Activated CD4-positive, alpha-beta T cell treated with anti-CD3 and anti-CD28 coated beads for 4 hours (primary cell): Measurements from ENCODE around the gene NHEJ1.

ENCODE experiments used
- DNase-seq, 2 donors: peaks; one replicate each; pipeline ENCODE4 v3.0.0-alpha.2; 2020

The NHEJ1 gene

DNA sequence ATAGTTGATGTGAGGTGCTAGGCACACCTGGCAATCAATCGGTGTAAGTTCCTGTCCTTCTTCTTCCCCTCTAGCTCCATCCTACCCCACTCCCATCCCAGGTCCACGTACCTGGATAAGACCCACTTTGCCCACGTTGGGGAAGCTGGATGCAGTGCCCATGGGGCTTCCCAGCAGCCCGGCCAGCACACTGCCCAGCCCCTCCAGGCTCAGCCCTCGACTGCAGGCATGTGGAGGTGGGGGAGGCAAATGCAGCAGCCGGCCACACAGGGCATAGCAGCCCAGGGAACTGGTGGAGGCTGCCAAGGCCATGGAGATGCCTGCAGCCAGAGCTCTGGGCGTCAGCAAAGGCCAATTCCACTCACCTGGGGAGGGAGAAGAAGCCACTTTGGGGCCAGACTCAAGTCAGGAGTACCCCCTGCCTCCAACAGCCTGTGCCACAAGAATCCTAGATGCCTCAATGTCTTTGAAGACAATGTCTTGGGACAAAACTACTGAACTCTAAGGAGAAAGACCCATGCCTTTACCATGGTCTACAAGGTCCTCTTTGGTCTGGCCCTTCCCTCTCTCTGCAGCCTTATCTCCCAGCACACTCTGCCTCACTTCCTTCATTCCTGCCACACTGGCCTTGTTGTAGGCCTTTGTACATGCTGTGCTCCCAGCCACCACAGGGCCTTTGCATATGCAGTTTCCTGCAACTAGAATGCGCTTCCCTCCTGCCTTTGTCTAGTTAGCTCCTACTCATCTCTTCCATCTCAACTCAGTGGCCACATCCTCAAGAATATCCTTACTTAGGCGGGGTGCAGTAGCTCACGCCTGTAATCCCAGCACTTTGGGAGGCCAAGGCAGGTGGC, 4.7 kb upstream of the NHEJ1 start:
- DNase-seq: no peak

DNA sequence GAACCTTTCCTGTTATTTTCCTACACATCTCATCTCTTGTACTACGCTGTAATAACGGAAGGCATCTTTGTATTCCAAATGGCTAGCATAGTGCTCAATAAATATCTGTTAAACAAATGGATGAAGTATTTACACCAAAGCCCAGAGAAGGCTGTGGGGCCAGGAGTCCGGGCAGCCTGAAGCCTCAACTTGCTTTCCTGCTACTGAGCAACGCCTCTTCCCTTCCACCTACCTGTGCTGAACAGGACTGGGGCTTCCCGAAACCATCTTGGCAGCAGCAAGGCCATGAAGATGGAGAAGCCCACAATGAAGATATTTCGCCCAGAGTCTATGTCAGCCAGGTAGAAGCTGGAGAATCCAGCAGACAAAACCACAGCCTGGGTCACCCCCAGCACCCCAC, 2.5 kb upstream of the NHEJ1 start:
- DNase-seq: no peak

DNA sequence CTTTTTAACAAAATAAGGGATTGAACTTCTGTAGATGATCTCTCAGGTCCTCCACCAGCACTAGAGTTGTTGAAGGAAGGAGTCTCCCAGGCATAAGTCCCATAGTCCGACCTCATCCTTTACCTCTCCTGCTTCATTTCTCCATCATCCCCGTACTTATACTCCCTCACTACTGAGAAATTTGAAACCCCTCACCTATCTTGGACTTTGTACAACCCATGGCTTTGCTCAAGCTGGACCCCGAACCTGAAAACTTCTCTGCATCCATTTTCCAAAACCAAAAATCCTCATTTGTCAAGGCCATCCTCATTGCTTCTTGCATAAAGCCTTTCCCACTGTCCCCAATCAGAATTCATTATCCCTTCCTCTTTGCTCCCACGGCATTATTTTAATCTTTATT, 482 bp upstream of the NHEJ1 start:
- DNase-seq: no peak

DNA sequence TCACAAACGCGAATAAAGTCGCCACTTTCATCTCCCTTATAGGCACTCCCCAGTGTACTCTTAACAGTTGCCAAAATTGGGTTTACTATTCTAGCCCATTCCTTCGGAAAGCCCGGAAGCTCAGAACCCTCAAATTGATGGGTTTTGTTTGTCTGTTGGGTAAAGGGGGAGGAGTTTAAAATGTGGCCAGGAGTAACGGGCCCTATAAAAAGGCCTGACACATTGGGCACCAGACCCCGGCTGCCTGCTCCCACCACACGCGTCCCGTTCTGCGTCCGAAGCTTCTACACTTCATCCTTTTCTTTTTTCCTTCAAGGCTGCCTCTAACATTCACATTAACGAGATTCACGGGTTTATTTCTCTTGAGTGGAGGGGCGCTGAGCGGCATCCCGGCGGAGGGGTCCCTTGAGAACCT, 837 bp downstream of the NHEJ1 start:
- DNase-seq: no peak

DNA sequence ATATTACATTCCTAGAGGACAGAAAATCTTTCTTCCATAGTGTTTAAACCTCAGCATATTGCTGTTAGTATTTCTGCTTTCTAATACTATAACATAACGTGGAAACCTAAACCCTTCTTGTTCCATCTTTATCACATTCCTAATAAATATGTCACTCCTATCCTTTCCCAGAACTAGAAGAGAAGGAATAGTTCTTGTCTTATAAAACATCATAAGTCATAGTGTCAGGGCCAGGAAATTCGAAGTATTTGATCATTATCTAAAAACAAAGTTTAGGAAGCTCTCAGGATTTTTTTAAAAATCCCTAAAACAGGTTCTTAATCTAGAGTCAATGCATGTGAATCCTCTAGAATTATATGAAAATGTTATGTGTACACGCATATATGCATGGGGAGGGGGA, 2.0 kb downstream of the NHEJ1 start:
- no peak for DNase-seq

DNA sequence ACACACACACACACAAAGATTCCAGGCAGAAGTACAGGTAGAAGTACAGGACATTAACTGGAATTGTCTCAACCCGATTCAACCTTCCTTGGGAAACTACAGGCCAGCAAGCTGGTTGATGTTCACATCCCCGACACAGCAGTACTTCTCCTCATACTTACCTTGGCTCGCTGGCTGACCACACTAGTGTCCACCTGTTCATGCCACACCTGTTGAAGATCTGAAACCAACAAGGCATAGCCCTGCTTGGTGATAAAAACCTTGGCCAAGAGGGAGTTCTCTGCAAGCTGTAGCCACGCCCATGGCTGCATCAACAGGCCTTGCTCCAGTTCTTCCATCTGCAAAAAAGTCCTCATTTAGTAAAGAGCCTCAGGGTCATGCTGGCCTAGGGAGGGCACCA, 2.6 kb downstream of the NHEJ1 start:
- no peak for DNase-seq

DNA sequence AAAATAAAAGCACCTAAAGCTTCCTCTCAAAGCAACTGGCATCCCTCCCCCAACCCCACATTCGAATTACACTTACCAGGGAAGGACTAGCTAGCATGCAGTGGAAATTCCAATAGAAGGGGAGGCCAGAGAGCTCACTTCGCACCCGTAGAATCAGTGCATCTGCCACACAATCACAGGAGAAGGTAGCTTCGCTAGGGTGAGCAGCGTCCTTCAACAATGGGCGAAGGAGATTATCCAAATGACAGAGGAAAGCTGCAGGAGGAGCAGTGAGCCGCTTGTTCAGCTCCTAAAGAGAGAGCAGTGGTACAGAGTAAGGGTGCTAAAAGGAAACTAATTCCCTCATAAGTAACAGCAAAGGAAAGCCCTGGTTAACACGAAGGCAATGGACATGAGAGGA, 3.2 kb downstream of the NHEJ1 start:
- no peak for DNase-seq

DNA sequence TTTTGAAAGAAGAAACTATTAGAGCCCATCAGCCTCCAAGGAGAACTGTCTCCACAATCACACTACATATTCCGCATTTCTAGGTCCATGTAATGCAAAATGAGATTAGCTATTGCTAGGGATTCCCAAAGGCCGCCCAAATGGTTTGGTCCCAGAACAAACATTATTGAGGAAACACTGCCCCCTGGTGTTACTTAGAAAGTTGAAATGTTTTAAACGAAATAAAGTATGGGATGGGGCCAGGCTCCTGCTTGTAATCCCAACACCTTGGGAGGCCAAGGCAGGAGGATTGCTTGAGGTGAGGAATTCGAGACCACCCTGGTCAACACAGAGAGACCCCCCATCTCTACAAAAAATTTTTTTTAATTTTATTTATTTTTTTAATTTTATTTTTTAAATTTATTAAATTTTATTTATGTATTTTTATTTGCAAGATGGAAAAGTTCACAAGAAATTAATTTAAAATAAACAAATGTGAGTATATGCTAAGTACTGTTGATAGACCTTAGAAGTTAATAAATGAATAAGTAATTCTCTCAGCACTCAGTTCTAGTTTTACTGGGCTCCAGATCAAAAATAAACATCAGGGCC, 5.5 kb downstream of the NHEJ1 start:
- peak; percentile 32 to 43 for DNase-seq

DNA sequence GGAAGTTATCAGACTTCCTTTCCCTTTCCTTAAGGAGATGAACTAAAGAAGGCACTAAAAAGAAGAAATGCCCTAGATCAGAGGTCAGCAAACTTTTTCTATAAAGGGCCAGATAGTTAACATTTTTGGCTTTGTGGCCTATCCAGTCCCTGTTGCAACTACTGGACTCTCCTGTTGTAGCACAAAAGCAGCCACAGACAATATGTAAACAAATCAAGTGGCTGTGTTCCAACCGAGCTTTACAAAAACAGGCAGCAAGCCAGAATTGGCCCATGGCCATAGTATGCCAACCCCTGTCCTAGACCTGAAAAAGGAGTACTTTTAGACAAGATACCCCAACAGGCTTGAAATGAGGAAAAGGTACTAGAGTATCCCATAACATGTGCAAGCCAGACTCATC, 10.9 kb downstream of the NHEJ1 start:
- no peak for DNase-seq

DNA sequence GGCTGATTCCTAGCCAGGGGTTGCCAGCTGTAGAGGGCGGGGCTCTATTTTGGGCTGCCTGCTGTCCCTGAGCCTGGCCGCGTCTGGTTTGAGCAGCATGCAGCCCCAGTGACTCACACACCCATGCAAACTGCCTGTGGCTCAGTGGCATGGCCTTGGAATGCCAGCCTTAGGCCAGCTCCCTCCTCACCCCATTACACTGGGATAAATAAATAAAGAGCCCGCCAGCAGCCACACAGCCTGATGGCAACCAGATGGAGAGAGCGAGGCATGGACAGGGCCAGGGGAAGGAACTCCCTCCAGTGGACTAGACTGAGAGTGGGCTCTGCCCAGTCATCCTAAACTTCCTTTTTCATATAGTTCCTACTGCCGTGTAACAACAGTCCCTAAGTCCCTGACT, 18.3 kb downstream of the NHEJ1 start:
- no peak for DNase-seq

DNA sequence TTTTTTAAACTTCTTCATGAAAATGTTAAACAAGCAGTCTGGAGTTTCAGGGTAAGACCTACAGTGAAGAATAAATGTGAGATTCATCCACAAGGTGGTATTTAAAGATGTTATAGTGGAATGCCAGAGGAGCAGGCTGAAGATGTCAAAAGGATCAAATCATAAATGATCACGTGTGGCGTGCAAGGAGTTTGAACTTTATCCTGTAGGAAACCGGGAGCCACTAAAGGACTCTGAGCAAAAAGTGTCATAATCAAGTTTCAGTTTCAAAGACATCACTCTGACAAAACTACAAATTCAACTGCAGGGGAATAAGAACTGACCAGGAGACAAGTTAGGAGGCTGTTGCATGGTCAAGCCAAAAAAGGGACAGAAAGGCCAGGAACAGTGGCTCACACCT, 19.9 kb downstream of the NHEJ1 start:
- DNase-seq: no peak

DNA sequence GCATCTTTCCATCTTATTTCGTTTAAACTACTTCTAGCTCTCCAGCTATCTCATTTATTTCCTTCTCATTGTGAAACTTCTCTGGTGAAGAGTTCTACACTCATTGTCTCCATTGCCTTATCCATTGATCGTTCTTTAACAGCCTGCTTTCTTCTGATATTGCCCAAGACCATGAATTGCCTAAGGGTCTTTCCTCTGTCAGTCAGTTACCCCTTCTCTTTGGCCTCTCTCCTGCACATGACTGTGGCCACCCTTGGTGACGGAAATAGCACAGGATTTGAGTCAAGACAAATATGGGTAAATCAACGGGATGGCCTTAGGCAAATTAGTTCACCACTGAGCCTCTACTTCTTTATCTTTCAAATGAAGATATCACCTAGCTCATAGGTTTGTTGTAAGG, 26.6 kb downstream of the NHEJ1 start:
- DNase-seq: no peak

DNA sequence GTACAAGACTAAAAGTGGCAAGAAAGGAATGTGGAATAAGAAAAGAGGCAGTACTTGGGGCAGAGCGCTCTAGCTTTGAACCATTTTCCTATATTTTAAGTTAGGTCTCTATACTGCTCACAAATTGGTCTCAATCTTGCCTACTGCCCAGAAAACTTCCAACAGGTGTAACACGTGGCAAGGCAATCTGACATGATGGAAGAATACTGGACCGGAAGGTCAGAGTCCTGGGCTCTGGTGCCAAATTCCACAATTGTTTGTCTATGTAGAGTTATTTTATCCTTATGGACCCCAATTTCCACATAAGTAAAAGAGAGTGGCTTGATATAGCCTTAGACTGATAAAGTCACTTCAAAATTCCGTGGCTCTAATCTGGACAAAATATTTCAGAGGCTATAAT, 28.9 kb downstream of the NHEJ1 start:
- DNase-seq: no peak

DNA sequence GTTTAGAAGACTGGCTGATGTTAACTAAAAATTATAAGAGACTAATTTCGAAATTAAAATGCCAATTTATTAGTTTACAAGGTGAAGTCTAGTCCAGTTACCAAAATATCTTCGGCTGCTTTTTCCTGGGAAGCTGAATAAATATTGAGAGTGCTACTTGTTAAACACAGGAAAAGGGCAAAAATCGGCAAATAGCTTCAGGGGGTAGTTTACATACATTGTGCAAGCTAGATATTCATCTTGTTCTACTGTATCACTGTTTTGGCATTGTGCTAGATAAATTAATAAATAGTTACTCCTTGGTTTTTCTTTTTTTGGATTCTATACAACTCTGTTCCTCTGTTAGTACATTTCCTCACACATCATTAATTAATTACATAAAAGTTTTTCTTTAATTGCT, 29.3 kb downstream of the NHEJ1 start:
- DNase-seq: no peak

DNA sequence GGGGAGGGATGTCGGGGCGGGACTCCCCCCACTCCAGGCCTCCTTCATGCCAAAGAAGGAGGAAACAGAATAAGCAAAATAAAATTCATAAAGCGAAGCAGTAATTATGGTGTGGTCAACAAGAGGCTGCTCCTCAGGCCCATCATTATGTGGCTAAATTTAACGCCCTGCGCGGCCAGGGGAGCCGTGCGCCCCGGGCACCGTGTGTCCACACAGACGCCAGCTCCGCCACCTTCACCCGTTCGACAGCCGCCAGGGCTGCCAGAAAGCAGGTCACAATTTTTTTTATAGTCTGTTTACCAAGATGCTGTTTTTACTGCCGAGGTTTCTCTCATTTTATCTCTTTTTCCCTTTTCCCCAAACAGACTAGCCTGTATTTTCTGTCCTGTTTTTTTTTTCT, 31.0 kb downstream of the NHEJ1 start:
- DNase-seq: no peak

DNA sequence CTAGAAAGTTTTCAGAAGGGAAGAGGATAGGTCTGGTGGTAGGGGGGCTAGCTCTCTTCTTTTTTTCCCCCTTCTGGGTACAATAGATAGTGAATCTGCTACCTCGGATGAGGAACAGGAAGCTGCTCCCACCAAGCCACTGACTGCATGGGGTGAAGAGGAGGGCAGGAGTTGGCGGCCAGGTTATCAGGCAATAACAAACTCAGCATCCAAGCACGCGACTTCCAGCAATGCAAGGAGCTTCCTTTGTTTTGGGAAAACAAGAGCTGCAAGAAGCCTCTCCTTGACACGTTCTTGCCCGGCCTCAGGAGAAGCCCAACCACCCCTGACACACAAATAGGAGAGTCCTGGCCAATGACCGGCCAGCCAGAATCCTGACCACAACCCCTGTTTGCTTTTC, 32.2 kb downstream of the NHEJ1 start:
- no peak for DNase-seq

DNA sequence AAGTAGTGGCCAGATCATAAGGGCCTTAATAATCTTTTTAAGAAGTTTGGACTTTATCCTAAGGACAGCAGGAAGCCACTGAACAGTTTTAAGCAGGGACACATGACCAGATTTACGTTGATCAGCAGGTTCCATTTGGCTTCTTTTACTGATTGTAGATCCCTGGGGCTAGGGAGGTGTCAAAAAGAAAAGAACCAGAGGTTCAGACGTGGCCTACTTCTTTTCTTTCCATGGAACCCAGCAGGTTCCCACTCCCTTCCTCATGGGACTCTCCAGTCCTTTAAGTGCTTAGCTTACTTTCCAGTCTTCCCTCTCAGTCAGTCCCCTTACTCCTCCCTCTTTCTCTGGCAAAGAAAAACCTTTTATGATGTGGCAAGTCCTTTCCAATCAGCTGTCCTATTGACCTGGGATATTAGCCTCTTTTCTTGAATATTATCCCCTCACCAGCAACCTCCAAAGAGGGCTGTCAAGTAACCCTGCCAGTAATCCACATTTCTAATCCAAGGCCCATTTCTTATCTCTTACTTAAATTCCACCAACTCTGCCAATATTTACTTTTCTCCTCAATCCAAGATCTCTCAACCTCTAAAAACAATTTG, 33.5 kb downstream of the NHEJ1 start:
- no peak for DNase-seq

DNA sequence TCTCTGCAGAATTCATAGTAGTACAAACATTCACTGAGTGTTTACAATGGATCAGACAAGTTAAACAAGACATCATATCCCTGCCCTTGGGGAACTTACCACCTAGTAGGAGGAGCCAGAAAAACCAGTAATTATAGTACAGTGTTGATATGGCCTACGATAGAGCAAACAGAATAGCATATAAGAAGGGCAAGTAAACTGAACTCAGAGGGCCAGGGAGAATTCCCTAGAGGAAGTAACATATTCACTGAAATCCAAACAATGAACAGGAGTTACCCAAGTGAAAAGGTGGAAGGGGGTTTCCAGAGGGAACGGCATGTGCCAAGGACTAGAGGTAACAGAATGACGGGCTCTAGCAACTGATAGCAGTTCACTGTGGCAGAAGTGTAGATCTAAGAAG, 34.1 kb downstream of the NHEJ1 start:
- DNase-seq: no peak

DNA sequence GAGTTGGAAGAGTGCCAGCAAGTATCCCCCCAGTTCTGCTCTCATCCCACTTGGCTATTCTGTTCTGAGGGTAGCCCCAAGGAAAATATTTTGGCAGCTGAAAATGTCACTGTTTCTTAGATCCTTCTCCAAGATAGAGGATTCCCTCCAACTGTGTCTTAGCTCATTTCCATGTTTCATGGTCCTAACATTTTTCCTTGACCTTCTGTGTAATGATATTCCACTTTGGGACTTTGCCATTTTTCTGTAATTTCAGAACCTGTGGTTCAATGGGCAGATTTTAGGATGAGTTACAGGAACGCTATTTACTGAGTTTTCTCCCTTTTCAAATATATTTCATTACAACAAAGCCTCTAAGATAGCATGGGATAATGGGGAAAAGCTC, 34.7 kb downstream of the NHEJ1 start:
- DNase-seq: no peak

DNA sequence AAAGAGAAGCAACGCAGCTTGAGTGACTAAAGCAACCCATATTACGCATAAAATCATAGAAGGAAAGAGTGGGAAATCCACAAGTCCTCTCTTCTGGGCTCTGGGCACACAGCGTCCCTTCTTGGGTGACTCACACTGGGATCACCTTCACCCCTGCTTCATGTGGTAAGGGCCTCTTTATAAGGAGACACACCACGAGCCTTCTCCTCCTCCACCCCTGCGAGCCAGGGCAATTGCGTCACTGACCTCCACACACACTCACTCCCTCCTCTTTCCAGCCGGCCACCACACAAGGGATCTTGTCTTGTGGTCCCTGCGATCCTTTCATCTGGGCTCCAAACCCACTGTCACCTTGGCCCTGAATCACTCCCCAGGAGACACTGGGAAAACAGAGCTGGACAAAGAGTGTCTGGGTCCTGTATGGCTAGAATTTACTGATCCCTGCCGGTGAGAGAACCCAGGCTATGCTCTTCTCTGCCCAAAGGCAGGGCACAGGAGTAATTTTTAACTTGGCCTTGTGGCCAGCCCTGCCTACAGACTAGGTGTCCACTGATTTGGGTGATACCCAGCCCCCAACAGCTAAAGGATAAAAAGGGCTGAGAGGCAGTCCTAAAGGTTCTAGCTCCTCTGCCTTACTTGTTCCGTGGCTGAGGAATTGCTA, 35.3 kb downstream of the NHEJ1 start:
- DNase-seq: no peak

DNA sequence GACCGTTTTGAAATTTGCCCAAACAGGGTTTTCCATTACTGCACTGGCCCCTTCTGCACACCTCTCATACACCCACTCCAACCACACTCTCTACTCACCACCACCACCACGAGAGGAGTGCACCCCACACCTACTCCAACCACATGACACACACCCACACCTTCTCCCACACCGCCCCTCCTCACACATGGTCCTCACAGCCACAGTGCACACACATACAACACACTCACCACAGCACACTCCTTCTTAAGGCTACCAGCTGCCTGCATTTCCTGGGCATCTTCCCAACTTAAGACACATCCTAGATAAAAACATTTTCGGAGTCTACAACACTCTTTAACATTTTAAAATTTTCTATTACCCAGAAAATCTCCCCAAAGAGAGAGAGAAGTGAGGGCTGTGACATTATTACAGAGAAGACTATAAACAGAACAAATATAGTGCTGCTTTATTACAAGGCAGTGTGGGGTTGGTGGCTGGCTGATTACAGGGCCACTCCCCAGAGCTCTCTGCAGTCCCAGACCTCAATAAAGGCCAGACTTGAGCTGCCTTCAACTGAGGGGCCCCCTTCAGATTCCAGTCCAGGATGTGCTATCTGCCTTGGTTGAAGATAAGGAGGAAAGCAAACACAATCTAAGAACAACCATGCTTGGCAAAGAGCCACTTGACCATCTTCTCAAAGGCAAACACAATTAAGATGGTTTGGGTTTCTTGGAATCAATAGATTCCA, 36.1 kb downstream of the NHEJ1 start:
- peak; percentile 1 to 16 for DNase-seq

DNA sequence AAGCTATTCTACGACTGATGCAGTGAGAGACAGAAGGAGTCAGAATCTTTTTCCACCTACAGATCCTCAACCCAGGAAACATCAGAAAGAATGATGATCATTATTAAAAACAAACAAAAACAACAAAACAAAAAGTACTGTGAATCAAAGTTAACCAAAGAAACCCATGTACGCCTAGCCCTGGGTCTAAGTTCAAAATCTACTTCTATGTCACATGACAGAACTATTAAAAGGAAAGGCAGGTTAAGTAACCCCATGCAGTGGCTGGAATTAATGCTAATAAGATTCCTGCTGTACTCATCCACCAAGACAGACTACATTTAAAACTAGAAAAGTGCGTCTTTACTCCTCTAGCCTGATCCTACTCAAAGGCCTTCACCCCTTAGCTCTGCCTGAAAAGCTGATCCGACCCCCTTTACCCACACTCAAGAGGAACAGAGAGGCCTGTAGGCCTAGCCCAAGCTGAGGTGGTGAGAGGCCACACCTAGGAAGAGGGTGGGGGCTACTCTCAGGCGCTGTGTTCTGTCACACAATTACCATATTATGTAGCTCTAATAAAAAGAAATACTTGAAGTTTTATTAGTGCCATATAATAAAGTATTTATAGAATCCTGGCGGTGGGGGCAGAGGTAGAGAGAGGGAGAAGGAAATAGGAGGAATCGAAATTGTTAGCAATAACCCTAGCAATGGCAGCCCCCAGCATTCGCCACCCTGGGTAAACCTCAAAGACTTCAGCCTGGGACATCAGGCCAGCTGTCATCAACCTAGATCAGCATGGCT, 37.1 kb downstream of the NHEJ1 start:
- DNase-seq: no peak
